ENCODE data around the gene HDAC10.
A peak's percentile ranks its signal among the peaks of the same experiment; 100 is the strongest.

The HDAC10 gene

DNA sequence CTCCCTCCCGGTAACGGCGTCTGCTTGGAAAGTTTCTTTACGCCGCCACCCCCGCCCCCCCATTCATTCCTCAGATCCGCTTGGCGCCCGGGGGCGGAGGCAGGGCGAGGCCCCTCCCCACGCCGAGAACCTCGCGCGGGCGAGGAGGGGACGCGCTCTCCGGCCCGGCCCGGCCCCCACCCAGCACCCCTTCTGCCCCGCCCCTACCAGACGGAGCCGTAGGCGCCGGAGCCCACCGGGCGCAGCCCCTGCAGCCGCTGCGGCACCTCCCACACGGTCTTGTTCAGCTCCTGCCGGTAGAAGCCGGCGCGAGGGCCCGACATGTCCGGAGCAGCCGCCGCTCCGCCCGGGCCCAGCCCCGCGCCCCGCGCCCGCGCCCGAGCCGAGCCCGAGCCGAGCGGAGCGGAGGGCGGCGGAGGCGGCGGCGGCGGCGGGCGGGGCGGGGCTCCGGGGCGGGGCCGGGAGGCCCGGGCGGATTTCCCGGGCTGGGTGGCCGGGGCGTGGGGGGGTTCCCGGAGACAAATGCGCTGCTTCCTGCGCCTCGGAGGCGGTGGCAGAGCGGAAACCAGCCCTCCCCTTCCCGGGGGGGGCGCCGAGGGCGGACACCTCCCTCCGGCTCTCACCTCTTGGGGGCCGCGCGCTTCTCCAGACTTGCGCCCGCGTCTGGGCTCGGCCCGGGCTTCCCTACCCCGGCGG lies 19.1 kb upstream of the HDAC10 start, which contains the start of gene MAPK11:
Gene MAPK11, minus strand, starts transcription at position 411 of the 696 bp plus-strand sequence. Its CDS starts 88 bp downstream, at position 323.
- DNase-seq (ENCODE audit: low spot score), result no peak

DNA sequence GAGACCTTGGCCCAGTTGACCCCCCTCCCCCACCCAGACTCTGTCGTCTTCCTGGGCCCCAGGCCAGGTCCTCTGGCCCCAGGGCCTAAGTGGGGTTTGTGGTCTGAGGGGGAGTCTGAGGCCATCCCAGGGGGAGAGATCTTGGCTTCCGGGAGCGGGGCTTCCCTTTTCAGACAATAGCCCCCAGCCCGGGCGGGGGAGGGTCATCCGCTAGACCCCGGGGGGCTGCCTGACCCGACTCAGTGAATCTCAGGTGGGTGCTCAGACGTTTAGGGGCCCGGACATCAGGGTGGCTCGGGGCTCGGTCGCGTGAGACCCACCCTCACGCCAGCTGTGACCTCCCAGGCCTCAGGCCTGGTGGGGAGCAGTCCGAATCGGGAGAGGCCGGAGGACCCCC lies 18.5 kb upstream of the HDAC10 start:
- no peak for DNase-seq (ENCODE audit: low spot score)

- no peak for DNase-seq (ENCODE audit: low spot score)
Measured at GRCh38 chr22:50268655-50269113, 17.6 kb upstream of the HDAC10 start.

DNA sequence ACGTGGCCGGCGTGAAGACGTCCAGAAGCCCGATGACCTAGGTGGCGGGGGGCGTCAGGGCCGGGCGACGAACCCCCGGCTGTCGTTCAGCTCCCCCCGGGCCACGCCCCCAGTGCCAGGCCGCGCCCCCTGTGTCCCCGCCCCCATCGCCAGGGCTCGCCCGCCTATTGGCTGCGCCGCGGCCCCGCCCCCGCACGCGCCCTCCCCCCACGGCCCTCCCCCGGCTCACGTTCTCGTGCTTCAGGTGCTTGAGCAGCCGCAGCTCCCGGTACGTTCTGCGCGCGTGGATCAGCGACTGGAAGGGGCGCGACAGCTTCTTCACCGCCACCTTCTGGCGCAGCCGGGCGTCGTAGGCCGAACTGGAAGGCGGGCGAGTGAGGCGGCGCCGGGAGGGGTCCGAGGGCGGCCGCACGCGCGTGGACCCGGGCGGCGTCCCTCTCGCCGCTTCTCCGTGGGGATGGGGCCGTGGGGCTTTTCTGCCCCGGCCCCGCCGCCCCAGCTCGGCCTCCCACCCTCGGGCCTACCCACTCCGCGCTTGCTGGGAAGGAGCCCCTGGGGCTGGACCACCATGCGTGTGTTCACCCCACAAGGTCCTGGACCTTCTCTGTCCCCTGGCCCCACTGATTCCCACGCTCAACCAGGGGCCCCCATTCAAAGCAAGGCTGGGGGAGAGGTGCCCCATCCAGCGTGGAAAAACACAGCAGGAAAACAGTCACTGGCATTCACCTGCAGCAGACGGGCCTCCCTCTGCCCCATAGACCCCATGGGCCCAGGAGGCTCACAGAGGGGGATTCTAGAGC lies 16.7 kb upstream of the HDAC10 start:
- peak; percentile 81 for DNase-seq (ENCODE audit: low spot score)

- no peak for DNase-seq (ENCODE audit: low spot score)
Measured at GRCh38 chr22:50266994-50267393, 15.9 kb upstream of the HDAC10 start.

DNA sequence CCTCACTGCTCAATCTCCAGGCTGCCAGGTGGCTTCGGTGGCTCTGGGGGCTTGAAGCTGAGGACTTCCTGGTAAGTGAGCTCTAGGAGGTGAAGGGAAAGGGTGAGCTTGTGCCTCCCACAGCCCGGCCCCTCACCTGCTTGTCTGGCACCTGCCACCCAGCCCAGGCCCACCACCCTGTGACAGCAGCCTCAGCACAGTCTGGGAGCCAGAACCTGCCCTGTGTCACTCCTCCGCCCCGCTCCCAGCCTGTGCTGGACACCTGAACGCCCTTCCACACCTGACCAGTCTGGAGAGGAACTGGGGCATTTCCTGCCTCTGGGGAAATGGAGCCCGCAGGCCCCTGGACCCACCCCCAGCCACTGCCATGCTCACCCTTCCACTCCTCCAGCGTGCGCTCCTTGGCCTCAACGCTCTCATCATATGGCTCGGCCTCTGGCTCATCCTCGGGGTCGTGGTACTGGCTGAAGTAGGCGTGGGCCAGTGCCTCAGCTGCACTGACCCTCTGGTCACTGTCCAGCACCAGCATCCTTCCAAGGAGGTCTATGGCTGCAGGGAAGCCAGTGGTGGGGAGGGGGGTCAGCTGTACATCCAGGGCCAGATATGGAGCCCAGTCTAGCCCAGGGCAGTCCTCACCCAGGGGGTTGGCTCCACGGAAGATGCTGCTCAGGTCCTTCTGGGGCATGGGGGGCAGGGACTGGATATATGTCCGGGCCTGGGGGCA lies 14.0 kb upstream of the HDAC10 start:
- DNase-seq (ENCODE audit: low spot score), result no peak

- DNase-seq (ENCODE audit: low spot score), result no peak
Measured at GRCh38 chr22:50264104-50264745, 13.2 kb upstream of the HDAC10 start.

DNA sequence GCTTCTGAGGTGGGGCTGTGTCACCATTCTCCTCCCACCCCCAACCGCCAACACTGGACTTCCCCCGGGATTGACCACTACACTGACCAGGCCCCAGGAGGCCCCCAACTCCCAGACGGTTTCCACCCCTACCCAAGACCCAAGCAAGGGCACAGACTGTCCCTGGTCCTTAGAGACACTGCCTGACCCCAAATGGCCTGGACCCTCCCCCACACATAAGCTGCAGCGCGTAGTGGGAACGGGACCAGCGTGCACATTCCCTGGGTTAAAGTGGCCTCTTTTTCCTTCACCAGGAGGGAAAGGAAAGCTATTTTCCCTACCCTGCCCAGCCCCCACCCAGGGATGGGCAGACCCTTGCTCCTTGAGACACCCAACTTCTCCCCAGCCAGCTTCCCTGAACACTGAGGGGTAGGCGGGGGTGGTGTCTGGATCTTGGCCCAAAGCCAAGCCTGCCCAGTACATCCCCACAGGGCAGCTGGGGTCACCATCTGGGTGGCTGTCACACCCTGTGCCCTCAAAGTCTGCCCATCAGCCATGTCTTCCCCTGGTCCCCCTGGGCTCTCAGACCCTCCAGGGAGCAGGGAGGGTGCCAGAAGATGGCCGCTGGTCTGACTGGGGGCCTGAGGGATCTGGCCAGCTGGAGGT lies 12.0 kb upstream of the HDAC10 start:
- DNase-seq (ENCODE audit: low spot score), result no peak

- DNase-seq (ENCODE audit: low spot score), result no peak
Measured at GRCh38 chr22:50262460-50262911, 11.4 kb upstream of the HDAC10 start.

GRCh38 chr22:50261615-50262459 lies 10.8 kb upstream of the HDAC10 start, which contains the start of gene MAPK12:
MAPK12 (minus strand) TSS chr22:50261683; CDS start chr22:50261509, 174 bp downstream.
- no peak for DNase-seq (ENCODE audit: low spot score)

DNA sequence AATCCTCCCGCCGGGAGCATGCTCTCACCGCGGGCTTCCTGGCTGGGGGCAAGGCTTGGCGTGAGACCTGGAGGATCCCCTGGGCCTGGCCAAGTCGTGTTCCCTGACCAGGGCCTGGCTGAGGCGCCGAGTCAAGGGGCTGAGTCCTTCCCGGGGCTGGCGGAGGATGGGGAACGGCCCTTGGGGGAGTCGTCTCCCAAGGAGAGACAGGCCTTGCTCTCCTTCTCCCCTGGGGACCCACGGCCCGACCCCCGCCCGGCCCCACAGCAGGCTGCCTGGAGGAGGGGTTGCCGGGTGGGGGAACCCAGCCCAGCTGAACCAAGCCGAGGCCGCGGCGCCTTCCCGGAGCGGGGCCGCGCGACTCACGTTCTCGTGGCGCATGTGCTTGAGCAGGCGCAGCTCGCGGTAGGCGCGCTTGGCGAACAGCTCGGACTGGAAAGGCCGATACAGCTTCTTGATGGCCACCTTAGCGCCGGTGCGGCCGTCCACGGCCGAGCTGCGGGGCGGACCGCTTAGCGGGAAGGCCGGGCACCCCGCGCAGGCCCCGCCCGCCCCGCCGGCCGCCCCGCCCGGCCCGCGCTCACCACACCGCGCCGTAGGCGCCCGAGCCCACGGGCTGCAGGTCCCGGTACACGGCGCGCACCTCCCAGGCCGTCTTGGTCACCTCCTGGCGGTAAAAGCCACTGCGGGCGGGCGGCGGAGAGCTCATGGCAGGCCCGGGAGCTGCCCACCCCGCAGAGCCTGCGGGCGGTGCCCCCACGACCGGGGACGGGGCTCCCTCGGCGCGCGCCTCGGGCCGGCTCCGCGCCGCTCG lies 9.9 kb upstream of the HDAC10 start:
- no peak for DNase-seq (ENCODE audit: low spot score)

- DNase-seq (ENCODE audit: low spot score), result no peak
Measured at GRCh38 chr22:50260434-50260800, 9.4 kb upstream of the HDAC10 start.

- no peak for DNase-seq (ENCODE audit: low spot score)
Measured at GRCh38 chr22:50259302-50259701, 8.2 kb upstream of the HDAC10 start.

DNA sequence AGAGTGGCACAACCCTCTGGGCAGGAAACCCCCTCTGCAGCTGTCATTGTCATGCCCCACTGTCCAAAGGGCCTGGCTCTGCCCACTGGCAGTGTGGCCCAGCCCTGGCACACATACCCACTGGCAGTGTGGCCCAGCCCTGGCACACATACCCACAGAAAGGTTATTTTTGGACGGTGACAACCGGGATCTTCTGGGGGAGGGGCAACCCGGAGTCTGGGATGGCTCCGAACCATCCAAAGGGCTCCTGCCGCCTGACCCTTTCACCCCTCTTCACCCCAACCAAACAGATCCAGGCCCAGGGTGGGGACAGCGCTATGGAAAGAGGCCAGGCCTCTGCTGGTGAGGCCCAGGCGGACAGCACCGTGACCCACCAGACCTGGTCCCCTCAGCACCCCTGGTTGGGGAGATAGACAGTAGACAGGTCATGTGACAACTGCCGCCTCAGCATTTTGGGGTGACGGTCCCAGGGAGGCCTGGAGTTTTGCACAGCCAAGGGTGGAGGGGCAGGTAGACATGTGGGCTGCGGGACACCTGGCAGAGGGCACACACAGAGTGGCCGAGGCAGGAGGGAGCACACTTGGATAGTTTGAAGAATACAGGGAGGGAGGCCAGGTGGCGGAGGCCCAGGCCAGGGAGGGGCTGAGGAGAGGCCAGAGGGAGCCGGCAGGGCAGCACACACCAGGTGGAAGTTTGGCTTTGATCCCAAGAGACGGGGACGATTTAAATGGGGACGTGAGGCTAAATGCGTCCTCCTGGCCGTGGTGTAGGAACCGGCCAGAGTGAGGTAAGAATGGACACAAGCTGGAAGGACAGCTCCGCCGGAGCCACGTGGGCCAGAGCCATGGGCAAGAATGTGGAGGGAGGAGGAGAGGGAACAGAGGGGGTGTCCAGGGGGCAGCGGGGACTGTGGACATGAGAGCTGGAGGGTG lies 7.6 kb upstream of the HDAC10 start:
- no peak for DNase-seq (ENCODE audit: low spot score)

GRCh38 chr22:50257451-50258360 lies 6.6 kb upstream of the HDAC10 start:
- no peak for DNase-seq (ENCODE audit: low spot score)

- DNase-seq (ENCODE audit: low spot score), result no peak
Measured at GRCh38 chr22:50257041-50257440, 6.0 kb upstream of the HDAC10 start.

DNA sequence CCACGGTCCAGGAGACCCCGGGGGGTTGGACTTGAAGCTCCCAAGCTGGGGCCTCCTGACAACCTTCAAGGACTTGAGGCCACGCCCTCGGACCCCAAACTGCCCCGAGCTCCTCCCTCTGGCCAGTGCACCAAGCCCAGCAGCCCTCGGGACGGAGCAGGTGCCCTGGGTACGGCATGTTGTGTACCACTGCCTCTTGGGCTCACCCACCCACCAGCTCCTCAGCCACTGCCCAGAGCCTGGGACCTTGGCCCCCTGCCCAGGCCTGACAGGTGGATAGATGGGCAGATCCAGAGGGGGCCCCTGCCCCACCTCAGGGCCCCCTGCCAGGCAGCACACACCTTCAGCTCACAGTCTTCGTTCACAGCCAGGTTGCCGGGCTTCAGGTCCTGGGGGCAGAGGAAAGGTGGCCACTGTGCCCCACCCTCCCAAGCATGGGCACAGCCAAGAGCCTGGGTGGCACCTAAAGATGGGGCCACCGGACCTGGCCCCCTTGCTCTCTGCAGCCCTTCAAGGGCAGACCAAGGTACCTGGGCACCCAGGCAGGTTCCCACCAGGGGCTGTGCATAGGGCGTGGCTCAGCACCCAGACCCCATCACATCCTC lies 5.3 kb upstream of the HDAC10 start:
- DNase-seq (ENCODE audit: low spot score), result no peak
